Nucleus accumbens (tissue), 56 donors: ENCODE measurements around the gene ASIC1.
"Not testable (repeated sequence)": the region's sequence is repeated elsewhere in the genome, so short reads cannot be mapped to it uniquely, and the experiment has no call there.

Experiments
- DNase-seq, 56 donors: peaks; one replicate each; lab custom pipeline; 2025; lab: John Stamatoyannopoulos, UW

The ASIC1 gene

GRCh38 chr12:50057000-50057841 lies at the start of gene ASIC1:
Gene ASIC1 (plus strand): TSS chr12:50057596. CDS start chr12:50058767, 1,171 bp downstream.
- DNase-seq = peak in 52 of 56 donors; percentile 20 to 89 (median 73)

DNA sequence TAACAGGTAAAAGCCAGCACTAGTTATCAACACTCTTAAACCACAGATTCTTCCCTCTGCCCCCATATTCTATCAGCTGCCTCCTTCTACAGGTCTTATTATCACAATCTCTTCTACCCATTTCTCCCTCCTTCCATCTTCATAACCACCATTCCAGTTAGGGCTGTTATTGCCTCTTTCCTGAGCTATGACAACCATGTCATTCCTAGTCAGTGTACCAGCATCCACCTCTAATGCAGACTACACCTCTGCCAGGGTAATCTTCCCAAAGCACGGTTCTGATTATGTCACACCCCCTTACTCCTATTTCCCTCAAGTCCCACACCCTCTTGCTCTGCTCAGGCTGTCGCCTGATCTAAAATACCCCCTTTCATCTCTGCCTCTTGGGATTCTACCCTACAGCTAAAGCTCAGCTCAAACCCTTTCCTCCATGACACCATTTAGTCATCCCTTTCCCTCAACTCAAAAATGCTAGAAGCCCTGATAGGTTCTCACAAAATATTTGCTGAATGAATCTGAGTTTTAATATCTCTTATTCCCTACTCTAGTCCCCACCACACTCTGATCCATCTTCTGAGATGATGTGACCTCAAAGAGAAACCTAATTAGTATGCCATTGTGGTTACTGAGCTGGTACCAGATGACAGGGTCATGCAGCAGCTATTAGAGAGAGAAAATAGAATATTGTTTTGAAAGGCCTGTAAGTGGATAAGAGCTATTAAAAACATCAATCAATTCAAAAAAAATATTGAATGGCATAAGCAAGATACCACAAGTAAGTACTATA lies 43.8 kb upstream of the ASIC1 start:
- peak in 1 of 56 donors; percentile 30 for DNase-seq

- DNase-seq = no peak
These were observed 43.1 kb upstream of the ASIC1 start for GRCh38 chr12:50014342-50014741.

- peak in 33 of 56 donors; percentile 12 to 72 (median 31) for DNase-seq
These were observed 40.6 kb upstream of the ASIC1 start for GRCh38 chr12:50016501-50017475.

DNA sequence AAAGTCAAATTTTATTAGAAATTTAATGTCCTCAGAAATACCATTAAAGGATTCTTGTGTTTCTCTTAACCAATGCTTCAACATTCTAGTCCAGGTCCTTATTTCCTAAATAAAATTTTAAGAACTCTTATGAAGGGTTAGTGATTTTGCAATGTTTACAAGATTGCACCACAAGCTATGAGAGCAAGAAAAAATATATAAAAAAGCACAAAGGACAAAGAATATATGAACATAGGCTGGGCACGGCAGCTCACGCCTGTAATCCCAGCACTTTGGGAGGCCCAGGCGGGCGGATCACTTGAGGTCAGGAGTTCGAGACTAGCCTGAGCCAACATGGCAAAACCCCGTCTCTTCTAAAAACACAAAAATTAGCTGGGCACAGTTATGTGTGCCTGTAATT lies 39.8 kb upstream of the ASIC1 start:
- DNase-seq = no peak

- DNase-seq = no peak
These were observed 39.2 kb upstream of the ASIC1 start for GRCh38 chr12:50018154-50018553.

- DNase-seq = no peak
These were observed 38.4 kb upstream of the ASIC1 start for GRCh38 chr12:50018968-50019367.

DNA sequence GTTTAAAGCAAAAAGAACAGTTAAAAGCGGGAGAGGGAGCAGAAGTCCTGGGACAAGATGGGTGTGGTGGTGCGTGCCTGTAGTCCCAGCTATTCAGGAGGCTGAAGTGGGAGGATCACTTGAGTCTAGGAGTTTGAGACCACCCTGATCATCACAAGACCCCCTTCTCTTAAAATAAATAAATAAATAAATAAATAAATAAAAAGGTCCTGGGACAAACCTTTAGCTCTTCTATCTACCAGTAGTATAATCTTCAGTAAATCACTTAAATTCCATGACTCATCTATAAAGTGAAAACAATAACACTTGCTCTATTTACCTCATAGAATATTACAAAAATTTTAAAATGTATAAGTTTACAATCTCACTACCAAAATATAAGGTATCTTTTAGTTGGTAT lies 37.9 kb upstream of the ASIC1 start:
- DNase-seq = no peak

- DNase-seq = no peak
These were observed 36.4 kb upstream of the ASIC1 start for GRCh38 chr12:50021031-50021430.

DNA sequence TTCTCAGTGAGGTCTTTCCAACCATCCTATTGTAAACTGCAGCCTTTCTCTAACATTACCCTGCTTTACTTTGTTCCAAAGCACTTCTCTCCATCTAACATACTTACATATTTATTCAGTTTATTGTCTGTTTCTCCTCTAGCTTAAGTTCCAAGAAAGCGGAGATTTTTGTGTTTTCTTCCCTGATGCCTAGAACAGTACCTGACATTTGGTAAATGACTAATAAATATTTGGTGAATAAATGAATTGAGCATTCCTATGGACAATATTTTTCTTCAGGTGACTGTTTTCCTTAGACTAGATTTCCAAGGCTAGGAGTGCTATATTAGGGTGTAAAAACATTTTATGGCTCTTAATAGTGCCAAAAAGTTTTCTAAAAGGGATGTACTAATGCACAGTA lies 34.5 kb upstream of the ASIC1 start:
- DNase-seq = no peak

DNA sequence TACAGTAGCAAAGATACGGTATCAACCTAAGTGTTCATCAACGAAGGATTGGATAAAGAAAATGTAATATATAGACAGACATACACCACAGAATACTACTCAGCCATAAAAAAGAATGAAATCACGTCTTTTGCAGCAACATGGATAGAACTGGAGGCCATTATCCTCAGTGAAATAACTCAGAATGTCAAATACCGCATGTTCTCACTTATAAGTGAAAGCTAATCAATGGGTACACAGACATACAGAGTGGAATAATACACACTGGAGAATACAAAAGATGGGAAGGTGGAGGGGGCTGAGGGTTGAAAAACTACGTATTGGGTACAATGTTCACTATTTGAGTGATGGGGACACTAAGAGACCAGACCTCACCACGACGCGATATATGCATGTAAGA lies 33.2 kb upstream of the ASIC1 start:
- no peak for DNase-seq

DNA sequence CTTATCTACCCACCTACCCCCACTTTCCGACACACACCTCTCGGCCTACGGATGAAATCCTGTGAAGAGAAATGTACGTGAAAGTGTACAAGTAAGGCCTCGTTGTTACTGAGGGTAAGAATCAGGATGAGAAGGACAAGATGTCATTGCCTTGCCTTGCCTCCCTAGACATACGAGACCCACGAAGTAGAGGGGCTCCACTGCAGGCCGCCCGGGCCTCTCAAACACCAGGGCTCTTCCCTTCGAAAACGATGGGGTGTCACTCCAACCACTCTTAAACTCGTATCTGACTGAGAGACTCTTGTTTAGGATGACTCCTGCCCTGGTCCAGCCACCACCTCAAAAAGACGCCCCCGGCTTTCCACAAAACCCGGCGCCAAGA lies 32.6 kb upstream of the ASIC1 start:
- no peak for DNase-seq

DNA sequence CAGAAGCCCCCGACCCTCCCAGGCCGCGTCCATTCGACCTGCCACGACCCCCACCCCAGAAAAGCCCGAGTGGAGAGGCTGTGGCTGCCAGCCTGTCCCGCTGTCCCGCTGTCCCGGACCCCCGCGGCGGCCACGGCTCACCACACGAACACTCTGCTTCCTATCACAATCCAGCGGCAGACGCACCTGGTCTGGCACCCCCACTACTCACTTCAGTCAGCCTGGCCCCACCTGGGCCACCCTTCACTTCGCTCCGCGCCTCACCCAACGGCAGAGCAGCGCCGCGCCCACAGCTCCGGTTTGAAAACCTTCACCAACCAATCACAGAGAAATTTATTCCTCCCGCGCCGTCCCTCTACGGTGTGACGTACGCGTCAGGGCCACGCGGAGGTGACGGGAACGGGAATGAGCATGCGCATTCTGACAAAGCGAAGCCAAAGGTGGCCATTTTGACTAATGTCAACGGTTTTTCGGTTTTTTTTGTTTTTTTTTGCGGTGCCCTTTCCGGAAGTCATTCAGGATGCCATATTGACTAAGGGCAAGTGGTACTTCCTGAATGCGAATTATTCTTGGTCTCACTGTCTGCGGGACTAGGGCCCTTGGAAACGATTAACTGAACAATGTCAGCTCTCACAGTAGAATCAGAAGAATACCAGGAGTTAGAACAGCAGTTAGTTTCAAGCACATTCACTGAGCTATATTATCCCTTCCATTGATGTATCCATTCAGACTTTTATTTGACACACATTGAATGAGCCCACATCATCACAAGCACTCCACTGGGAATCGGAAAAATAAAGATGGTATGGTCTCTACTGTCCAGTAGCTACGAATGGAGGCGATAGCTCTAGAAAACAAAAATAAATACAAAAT lies 32.0 kb upstream of the ASIC1 start, which contains the start of gene RACGAP1:
TSS of gene RACGAP1 (minus strand) at position 308 of the 873 bp plus-strand sequence. CDS start 8,779 bp downstream, outside the sequence.
- peak in 55 of 56 donors; percentile 38 to 96 (median 88) for DNase-seq

DNA sequence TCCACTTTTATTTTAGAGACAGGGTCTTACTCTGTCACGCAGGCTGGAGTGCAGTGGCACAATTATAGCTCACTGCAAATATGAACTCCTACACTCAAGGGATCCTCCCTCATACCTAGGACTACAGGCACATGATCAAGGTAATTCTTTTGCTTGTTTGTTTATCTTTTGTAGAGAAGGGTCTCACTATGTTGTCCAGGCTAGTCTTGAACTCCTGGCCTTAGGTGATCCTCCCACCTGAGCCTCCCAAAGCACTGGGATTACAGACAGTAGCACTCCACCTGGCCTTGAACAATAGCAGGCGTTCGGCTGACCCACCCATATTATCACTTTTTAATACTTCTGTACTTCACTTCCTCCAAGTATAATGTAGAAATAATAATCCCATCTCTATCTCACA lies 30.7 kb upstream of the ASIC1 start:
- DNase-seq = no peak

DNA sequence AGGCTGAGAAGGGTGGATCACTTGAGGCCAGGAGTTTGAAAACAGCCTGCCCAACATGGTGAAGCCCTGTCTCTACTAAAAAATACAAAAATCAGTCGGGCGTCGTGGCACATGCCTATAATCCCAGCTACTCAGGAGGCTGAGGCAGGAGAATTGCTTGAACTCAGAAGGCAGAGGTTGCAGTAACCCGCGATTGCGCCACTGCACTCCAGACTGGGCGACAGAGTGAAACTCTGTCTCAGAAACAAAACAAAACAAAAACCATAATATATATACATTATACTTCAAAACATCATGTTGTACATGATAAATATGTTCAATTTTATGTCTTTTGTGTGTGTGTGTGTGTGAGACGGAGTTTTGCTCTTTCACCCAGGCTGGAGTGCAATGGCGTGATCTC lies 26.9 kb upstream of the ASIC1 start:
- not testable (repeated sequence) for DNase-seq

- peak in 1 of 56 donors; percentile 55 for DNase-seq
These were observed 24.9 kb upstream of the ASIC1 start for GRCh38 chr12:50032515-50032853.

GRCh38 chr12:50032854-50033581 lies 24.4 kb upstream of the ASIC1 start:
- DNase-seq = peak in 1 of 56 donors; percentile 55

GRCh38 chr12:50038336-50038735 lies 19.1 kb upstream of the ASIC1 start:
- DNase-seq = no peak
